HepG2 (cell line): ENCODE results near the gene RMI2. TPM values are rescaled to one million over a fixed set of nuclear protein-coding genes. Genes with fewer than 3 reads are reported as not detected.

Source experiments
- ARNTL ChIP-seq: sonication (generic); formaldehyde crosslinking; IDR thresholded peaks from 2 replicates; pipeline ENCODE4 v1.4.0; 2020; ENCODE audit warnings: mild to moderate bottlenecking, missing genetic modification reagents
- ATF7-NPFF ChIP-seq: sonication (generic); formaldehyde crosslinking; IDR thresholded peaks from 2 replicates; pipeline ENCODE4 v1.8.1; 2023; ENCODE audit warnings: mild to moderate bottlenecking, low read depth, missing genetic modification reagents, moderate library complexity
- BCL6 ChIP-seq: IDR thresholded peaks from 2 replicates; pipeline ENCODE4 v1.6.1; 2016; ENCODE audit warnings: missing genetic modification reagents, missing compliant biosample characterization
- DR1 ChIP-seq: sonication (generic); formaldehyde crosslinking; IDR thresholded peaks from 2 replicates; pipeline ENCODE4 v1.8.0; 2021; ENCODE audit warnings: mild to moderate bottlenecking, missing genetic modification reagents, inconsistent platforms
- ELF4 ChIP-seq: sonication (generic); formaldehyde crosslinking; IDR thresholded peaks from 2 replicates; pipeline ENCODE4 v1.5.0; 2020; ENCODE audit warnings: missing genetic modification reagents, mild to moderate bottlenecking, moderate library complexity, borderline replicate concordance
- HNRNPH1 ChIP-seq: fragments of 200-400 bp; formaldehyde crosslinking; optimal IDR thresholded peaks from 2 replicates; pipeline ENCODE3; 2017; ENCODE audit warnings: mild to moderate bottlenecking, low read depth, low read length
- IKZF5 ChIP-seq: IDR thresholded peaks from 2 replicates; pipeline ENCODE4 v1.6.1; 2018; ENCODE audit warnings: missing genetic modification reagents, mild to moderate bottlenecking, missing compliant biosample characterization
- KDM5B ChIP-seq: sonication (generic); formaldehyde crosslinking; IDR thresholded peaks from 2 replicates; pipeline ENCODE4 v1.4.0; 2020; ENCODE audit warnings: missing genetic modification reagents, mild to moderate bottlenecking, borderline replicate concordance
- KLF15 ChIP-seq: sonication (generic); formaldehyde crosslinking; IDR thresholded peaks from 2 replicates; pipeline ENCODE4 v1.8.1; 2023; ENCODE audit warnings: borderline replicate concordance, mild to moderate bottlenecking, inconsistent platforms, missing genetic modification reagents, mixed read lengths
- MEIS1 ChIP-seq: sonication (generic); formaldehyde crosslinking; IDR thresholded peaks from 2 replicates; pipeline ENCODE4 v1.9.0; 2021; ENCODE audit warnings: mild to moderate bottlenecking, missing genetic modification reagents, moderate library complexity, borderline replicate concordance
- NFYC ChIP-seq: IDR thresholded peaks from 2 replicates; pipeline ENCODE4 v1.6.1; 2016; ENCODE audit warnings: missing genetic modification reagents, missing compliant biosample characterization
- NR2C2 ChIP-seq: sonication (generic); formaldehyde crosslinking; IDR thresholded peaks from 2 replicates; pipeline ENCODE4 v1.4.0; 2020; ENCODE audit warnings: missing genetic modification reagents, mild to moderate bottlenecking, moderate library complexity, borderline replicate concordance
- RFXANK ChIP-seq: IDR thresholded peaks from 2 replicates; pipeline ENCODE4 v1.6.1; 2016
- RXRB ChIP-seq: IDR thresholded peaks from 2 replicates; pipeline ENCODE4 v1.6.1; 2016; ENCODE audit warnings: borderline replicate concordance, missing genetic modification reagents, missing compliant biosample characterization
- SIN3A ChIP-seq: IDR thresholded peaks from 2 replicates; pipeline ENCODE4 v1.6.1; 2011; ENCODE audit warnings: low read depth, mild to moderate bottlenecking, control low read depth, low read length, borderline replicate concordance
- SIX4 ChIP-seq: sonication (generic); formaldehyde crosslinking; IDR thresholded peaks from 2 replicates; pipeline ENCODE4 v1.4.0; 2020; ENCODE audit warnings: missing genetic modification reagents
- TCF7 ChIP-seq: sonication (generic); IDR thresholded peaks from 2 replicates; pipeline ENCODE4 v1.6.1; 2016; ENCODE audit warnings: antibody characterized with exemption, low read depth
- ZBTB7B ChIP-seq: sonication (generic); formaldehyde crosslinking; IDR thresholded peaks from 2 replicates; pipeline ENCODE4 v1.4.0; 2020; ENCODE audit warnings: missing genetic modification reagents
- ZIK1 ChIP-seq: sonication (generic); formaldehyde crosslinking; IDR thresholded peaks from 2 replicates; pipeline ENCODE4 v1.5.0; 2020; ENCODE audit warnings: mild to moderate bottlenecking, low read depth, missing genetic modification reagents, borderline replicate concordance
- ZNF281 ChIP-seq: sonication (generic); formaldehyde crosslinking; IDR thresholded peaks from 2 replicates; pipeline ENCODE4 v1.4.0; 2020; ENCODE audit warnings: missing genetic modification reagents, borderline replicate concordance
- ZNF614 ChIP-seq: IDR thresholded peaks from 2 replicates; pipeline ENCODE4 v1.6.1; 2018; ENCODE audit warnings: missing biosample characterization, missing genetic modification reagents, inconsistent platforms, borderline replicate concordance
- ZNF720 ChIP-seq: sonication (generic); formaldehyde crosslinking; IDR thresholded peaks from 2 replicates; pipeline ENCODE4 v1.4.0; 2020; ENCODE audit warnings: missing genetic modification reagents
- ZNF746 ChIP-seq: sonication (generic); formaldehyde crosslinking; IDR thresholded peaks from 2 replicates; pipeline ENCODE4 v1.8.0; 2022; ENCODE audit warnings: mild to moderate bottlenecking, missing genetic modification reagents
- ZNF766 ChIP-seq: sonication (generic); formaldehyde crosslinking; IDR thresholded peaks from 2 replicates; pipeline ENCODE4 v1.5.0; 2020; ENCODE audit warnings: missing genetic modification reagents, borderline replicate concordance
- ZNF772 ChIP-seq: sonication (generic); formaldehyde crosslinking; IDR thresholded peaks from 2 replicates; pipeline ENCODE4 v1.5.0; 2020; ENCODE audit warnings: mild to moderate bottlenecking, missing genetic modification reagents
- polyA plus RNA-seq, 8 experiments: library from polyadenylated mRNA; depleted of rRNA in 3 of 8; stranded (reverse) in 7 of 8; unstranded in 1 of 8; fragments of >200 nt; fragmentation: Illumina TruSeq in 4 of 8; extraction: Trizol in 4 of 8; gene quantifications; 2 replicates each; pipeline versions ENCODE4 v1.2.1 to v1.2.3, GENCODE V29; 2011 to 2016; ENCODE audit warnings: low read depth in 4 of 8, missing spikeins in 1 of 8, mixed read lengths in 1 of 8; ENCODE audit not compliant: insufficient read depth in 1 of 8
- total RNA-seq, 5 experiments: library from RNA; depleted of rRNA; stranded (reverse); fragments of >200 nt; fragmentation: Illumina TruSeq; extraction: Trizol; gene quantifications; 2 replicates each; pipeline ENCODE4 v1.2.3, GENCODE V29; 2016; ENCODE audit warnings: low read depth in 1 of 5
- TF ChIP-seq, protein P1 (sequence below): sonication (generic); formaldehyde crosslinking; IDR thresholded peaks from 2 replicates; pipeline ENCODE4 v1.4.0; 2020; ENCODE audit warnings: mild to moderate bottlenecking, missing genetic modification reagents

Gene RMI2
- total and polyA plus RNA-seq, 2 of the 13 experiments (the other 11 are each of a cell fraction or from before 2014, with no cell fraction given): 24.5 to 55.7 TPM

- TF ChIP-seq NR2C2 (no peak; the same call in 1 of the 2 replicates), ZNF720 (CRISPR knock-in tag) (0 out of 2 replicates have a peak, but pooled peaks have one; percentile 46), RXRB (CRISPR knock-in tag) (no peak), HNRNPH1 (no peak), ELF4 (0 out of 2 replicates have a peak, but pooled peaks have one; percentile 5), ZBTB7B (CRISPR knock-in tag) (peak; percentile 2; the same call in 1 of the 2 replicates), NFYC (no peak; the same call in 1 of the 2 replicates), BCL6 (CRISPR knock-in tag) (no peak), ZNF614 (CRISPR knock-in tag) (peak; percentile 9; the same call in 1 of the 2 replicates), ZIK1 (CRISPR knock-in tag) (no peak), MEIS1 (peak; percentile 66; the same call in 1 of the 2 replicates), ZNF746 (no peak), KLF15 (CRISPR knock-in tag) (peak; percentile 9; the same call in 1 of the 2 replicates), ZNF766 (CRISPR knock-in tag) (no peak), SIN3A (no peak), KDM5B (CRISPR knock-in tag) (0 out of 2 replicates have a peak, but pooled peaks have one; percentile 50), ZNF772 (no peak), TCF7 (no peak), ARNTL (CRISPR knock-in tag) (peak; percentile 69; the same call in 1 of the 2 replicates), SIX4 (no peak), ZNF281 (CRISPR knock-in tag) (no peak), RFXANK (no peak), ATF7-NPFF (peak; percentile 42; the same call in 1 of the 2 replicates), IKZF5 (no peak; the same call in 1 of the 2 replicates), DR1 (CRISPR knock-in tag) (no peak)
- TF ChIP-seq, protein P1, sequence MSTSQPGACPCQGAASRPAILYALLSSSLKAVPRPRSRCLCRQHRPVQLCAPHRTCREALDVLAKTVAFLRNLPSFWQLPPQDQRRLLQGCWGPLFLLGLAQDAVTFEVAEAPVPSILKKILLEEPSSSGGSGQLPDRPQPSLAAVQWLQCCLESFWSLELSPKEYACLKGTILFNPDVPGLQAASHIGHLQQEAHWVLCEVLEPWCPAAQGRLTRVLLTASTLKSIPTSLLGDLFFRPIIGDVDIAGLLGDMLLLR (CRISPR knock-in tag): peak; percentile 85; the same call in 1 of the 2 replicates
Observed at GRCh38 chr16:11307639-11308492, 37.4 kb upstream of the RMI2 start (continued).
